Tongue (tissue), 2 donors: ENCODE data around the gene MAP7D2. TPM values are rescaled to one million over a fixed set of nuclear protein-coding genes. Genes with fewer than 3 reads are reported as not detected.

ENCODE experiments used
- DNase-seq: peaks from one replicate; pipeline ENCODE4 v3.0.0-alpha.2; 2015
- total RNA-seq: library from RNA; depleted of rRNA; stranded (reverse); fragments of >200 nt; gene quantifications from one replicate; pipeline ENCODE4 v1.2.3, GENCODE V29; 2014

MAP7D2 gene
- total RNA-seq, 1 donor from 2014 or later, result 0.72 TPM

- DNase-seq, result no peak
These were observed 77.7 kb downstream of the MAP7D2 start for GRCh38 chrX:20038966-20039365.

- no peak for DNase-seq
These were observed 79.5 kb downstream of the MAP7D2 start for GRCh38 chrX:20037186-20037585.

DNA sequence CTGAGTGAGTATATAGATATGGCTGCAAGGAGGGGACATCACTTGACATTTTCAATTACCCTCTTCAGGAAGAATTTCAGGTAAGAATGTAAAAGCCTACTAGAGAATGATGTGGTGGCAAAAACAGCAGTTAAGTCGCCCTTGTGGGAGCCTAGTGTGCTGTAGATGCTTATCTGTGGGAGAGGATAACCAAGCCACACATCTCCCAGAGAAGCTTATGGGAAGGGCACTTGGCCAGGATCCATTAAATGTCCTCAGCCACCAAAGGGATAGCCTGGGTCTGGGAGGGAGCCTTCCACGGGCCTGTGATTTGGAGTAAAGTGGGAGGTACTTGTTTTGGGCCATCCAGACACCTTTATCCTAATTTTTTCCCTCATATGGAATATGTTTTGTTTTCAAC lies 84.5 kb downstream of the MAP7D2 start:
- no peak for DNase-seq

- DNase-seq, result peak; percentile 3
These were observed 87.0 kb downstream of the MAP7D2 start for GRCh38 chrX:20029728-20030127.

DNA sequence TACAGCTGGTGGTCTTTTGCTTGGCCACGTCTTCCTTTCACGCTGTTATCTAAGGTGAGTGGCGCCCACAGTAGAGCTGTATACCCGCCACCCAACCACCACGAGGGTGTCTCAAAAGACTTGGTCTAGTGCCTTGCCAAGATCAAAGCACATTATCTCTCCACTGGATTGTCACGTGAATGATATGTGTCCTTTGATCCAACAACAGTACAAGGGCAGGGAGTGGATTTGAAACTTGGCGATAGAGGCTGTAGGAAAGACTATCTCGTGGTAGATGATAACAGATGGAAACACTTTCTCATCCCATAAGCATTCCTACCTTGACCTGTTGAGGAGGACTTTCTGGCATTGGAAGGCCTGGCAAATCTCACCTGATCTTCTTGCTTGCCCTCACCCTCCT lies 88.1 kb downstream of the MAP7D2 start:
- no peak for DNase-seq

- DNase-seq, result no peak
These were observed 90.4 kb downstream of the MAP7D2 start for GRCh38 chrX:20026278-20026677.

- DNase-seq, result no peak
These were observed 96.9 kb downstream of the MAP7D2 start for GRCh38 chrX:20019672-20020365.

- DNase-seq, result no peak
These were observed 100.1 kb downstream of the MAP7D2 start for GRCh38 chrX:20016616-20016945.

DNA sequence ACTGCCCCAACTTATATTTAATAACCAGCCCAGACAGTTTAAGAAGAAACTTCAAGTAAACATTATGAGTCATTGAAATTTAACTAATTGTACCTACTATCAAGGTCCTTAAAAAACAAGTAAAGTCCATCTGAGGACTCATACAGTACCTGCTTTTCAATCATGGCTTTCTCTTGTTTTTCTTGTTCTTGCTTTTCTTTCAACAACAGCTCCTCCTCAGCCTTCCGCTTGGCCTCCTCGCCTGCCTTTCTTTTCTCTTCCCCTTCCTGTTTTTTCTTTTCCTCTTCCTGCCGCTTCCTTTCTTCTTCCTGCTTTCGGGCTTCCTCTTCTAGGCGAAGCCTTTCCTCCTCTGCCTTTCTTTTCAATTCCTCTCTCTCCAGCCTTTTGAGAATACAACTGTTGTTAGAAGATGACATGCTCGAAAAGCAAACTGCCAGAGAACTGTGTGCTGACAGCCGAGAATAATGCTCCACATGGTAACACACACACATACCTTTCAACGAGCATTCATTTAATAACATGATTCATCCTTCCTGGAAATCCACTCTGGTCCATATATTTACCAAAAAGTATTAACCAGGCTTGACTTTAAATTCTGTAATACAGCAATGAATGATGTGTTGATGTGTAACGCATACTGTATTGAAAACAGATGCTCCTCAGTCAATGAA lies 100.6 kb downstream of the MAP7D2 start:
- DNase-seq, result peak; percentile 22

GRCh38 chrX:20015422-20015821 lies 101.3 kb downstream of the MAP7D2 start:
- DNase-seq, result no peak

GRCh38 chrX:20011608-20012007 lies 105.1 kb downstream of the MAP7D2 start:
- DNase-seq, result peak; percentile 29

DNA sequence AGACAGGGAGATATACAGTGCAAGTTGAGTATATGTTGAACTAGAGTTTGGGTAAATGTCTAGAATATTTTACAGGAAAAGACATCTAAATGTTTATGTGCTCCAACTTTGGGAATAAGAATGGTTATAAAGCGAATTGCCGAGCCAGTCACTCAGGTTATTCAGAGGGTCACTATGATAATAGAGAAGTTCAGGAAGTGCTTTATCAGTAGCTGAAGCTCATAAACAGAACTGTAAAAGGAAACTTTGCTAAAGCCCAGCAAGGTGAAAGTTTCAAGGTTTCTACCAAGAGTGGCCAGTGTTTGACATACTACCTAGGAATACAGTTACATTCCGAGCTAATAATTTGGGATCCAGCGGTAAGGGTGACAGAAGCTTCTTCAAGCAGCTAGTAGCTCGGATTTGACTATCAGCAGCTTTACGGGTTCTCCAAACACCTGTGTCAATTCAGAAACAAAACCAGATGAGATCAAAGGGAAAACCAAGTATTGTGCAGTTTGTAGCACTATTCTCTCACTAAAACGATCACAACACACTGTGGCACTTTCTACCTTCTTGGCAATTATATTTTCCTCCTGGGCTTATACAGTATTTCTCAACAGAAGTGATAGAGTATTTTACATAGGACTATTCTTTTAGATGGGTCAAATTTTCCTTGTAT lies 108.6 kb downstream of the MAP7D2 start:
- no peak for DNase-seq

DNA sequence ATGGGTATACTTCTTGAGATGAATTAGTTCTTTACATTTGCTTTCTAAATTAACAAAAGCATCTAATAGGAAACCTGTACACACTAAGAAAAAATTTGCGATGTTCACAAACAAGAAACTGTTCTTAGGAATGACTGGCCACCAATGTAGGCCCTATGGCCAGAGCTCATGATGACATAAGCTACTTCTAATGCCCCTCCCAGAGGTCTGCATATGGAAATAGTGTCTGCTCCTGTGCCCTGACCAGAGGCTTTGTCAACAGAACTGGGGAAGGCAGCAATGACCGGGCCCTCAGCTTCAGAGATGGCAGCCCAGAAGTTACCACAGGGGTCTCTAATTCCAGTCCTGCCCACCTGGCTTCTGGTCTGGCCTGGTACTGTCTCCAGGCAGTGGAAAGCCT lies 110.8 kb downstream of the MAP7D2 start:
- DNase-seq, result no peak

DNA sequence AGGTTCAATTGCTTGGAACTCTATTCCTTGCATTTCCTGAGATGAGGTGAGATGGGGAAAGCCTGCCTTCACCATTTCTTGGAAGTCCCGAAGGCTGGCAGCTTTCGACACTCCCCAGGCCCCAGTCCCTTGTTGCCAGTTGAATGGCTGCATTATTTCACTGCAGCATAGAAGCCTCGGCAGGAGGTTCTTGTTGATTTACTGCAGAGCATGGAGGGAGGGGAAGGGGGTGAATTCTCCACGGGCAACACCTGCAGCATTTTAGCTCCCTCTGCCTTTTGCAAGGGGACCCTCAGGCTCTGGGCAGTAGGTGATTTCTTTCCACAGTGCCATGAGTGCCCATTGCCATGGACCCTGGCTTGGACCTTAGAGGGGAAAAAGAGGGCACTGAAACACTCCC lies 115.1 kb downstream of the MAP7D2 start:
- no peak for DNase-seq

DNA sequence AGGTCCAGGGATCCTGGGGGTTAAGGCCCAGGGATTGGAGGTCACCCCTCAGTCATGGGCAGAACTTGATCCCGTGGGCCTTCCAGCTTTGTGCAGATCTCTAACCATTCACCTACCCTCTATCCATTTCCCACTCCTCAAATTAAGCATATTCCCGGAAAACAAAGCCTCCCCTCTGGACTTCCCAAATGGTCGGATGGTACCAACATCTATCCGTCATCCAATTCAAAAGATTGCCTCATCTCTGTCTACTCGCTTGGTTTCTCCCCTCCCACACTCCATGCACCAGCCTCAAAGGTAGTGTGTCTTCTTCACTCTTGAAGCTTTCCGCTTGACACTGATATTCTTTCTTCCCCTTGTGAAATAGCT lies 125.4 kb downstream of the MAP7D2 start:
- no peak for DNase-seq

DNA sequence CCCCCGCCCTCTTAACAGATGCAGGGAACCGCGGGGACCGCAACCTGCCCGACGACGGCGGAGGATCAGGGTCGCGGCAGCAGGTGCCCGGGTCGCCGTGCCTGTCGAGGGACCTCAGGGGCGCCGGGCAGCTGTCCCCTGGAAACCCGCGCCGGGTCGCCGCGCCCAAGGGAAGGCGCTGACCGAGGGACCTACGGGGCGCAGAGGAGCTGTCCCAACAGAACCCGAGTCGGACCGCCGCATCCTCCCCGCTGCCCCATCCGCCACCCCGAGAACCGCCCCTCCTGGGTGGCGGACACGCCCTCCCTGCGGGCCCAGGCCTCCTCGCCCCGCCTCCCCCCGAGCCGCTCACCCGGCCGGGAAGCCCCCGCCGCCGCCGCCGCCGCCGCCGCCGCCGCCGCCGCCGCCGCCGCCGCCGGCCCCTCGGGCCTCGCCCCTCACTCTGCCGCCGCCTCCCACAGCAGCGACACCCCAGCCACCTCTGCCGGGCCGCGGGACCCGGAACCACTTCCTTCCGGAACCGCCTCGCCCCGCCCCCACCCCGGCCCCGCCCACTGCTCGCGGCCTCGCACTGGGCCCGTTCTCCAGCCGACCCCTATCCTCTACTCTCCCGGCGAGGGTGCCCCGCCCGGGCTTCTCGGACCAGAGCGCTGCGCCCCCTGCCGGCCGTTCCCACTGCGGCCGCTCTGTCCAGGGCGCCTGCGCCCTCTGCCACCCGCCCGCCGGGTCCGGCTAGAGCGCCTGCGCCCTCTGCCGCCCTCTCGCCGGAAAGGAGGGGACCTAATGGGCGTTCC lies 126.0 kb downstream of the MAP7D2 start, which contains the start of gene BCLAF3:
Gene BCLAF3, minus strand, starts transcription at position 506 of the 794 bp plus-strand sequence. CDS start 20,797 bp downstream, outside the sequence.
- DNase-seq, result peak; percentile 93

GRCh38 chrX:19990151-19990555 lies 126.6 kb downstream of the MAP7D2 start:
- peak; percentile 12 for DNase-seq

GRCh38 chrX:19987856-19988255 lies 128.9 kb downstream of the MAP7D2 start:
- no peak for DNase-seq

DNA sequence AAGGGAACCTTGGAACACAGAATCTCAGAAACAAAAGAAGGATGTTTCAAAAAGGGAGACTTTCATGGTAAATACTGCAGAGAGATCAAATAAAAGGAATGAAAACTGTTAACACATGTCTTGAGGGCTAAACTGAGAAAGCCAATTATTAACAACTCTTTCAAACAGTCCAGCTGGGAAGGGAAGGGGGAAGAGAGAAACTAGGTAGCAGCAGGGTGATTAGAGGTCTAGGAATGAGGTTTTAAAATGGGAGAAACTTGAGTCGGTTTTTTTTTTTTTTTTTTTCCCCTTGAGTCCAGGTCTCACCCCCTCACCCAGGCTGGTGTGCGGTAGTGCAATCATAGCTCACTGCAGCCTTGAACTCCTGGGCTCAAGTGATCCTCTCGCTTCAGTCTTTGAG lies 130.2 kb downstream of the MAP7D2 start:
- no peak for DNase-seq

DNA sequence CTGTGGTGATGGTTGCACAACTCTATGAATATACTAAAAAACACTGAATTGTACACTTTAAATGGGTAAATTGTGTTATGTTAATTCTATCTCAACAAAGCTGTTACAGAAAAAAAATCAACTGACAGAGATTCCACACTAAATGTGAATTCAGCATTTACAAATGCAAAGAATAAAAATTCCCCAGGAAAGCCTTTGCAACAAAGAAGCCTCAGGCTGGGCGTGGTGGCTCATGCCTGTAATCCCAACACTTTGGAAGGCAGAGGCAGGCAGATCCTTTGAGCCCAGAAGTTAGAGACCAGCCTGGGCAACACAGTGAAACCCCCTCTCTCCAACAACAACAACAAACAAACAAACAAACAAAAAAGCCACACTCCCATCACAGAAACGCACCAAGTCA lies 134.8 kb downstream of the MAP7D2 start:
- DNase-seq, result no peak

- no peak for DNase-seq
These were observed 140.9 kb downstream of the MAP7D2 start for GRCh38 chrX:19975845-19976244.

DNA sequence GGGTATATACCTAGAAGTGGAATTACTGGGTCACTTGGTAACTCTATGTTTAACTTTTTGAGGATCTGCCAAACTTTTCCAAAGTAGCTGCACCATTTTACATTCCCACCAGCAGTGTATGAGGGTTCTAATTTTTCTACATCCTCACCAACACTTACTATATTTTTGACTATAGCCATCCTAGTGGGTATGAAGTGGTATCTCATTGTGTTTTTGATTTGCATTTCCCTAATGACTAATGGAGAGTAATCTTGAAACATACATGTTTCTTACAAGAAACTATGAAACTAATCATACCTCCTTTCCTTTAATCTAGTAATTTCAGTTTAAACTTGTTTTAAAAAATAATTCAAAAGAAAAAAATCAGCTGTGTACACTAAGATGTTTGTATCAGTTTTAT lies 143.7 kb downstream of the MAP7D2 start:
- DNase-seq, result no peak

DNA sequence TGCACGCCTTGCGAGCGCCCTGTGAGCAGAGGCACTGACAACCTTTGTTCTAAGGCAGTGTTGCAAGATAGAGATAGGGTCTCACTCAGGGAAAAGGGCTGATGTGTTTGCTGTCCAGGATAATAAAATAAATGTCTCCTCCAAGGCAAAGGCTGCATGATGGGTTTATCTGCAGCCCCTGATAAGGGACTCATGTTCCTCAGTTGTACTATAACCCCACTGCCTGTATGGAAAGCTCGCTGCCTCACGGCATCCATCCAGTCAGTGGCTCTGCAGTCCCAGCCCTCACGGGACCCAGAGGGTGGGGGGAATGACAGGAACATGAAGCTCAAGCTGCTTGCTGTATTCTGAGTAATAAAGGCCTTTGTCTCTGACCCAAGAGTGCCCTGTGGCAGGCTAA lies 148.4 kb downstream of the MAP7D2 start:
- no peak for DNase-seq
